HUES48 (cell line): ENCODE results near the gene EXOC3L4.
"Not testable (repeated sequence)": the region's sequence is repeated elsewhere in the genome, so short reads cannot be mapped to it uniquely, and the experiment has no call there.

Experiments
- H3K27ac ChIP-seq: one replicate; pipeline ENCODE4 v1.7.0; 2013; ENCODE audit warnings: low read depth, low read length, inconsistent platforms
- H3K27me3 ChIP-seq: 2 replicates; pipeline ENCODE4 v1.6.1; 2013; ENCODE audit warnings: mild to moderate bottlenecking, low read length; ENCODE audit not compliant: control insufficient read depth, insufficient read depth
- H3K36me3 ChIP-seq: 2 replicates; pipeline ENCODE4 v1.6.1; 2013; ENCODE audit warnings: low read length; ENCODE audit not compliant: control insufficient read depth, insufficient read depth
- H3K4me1 ChIP-seq: 2 replicates; pipeline ENCODE4 v1.6.1; 2013; ENCODE audit warnings: mild to moderate bottlenecking, low read length; ENCODE audit not compliant: control insufficient read depth, insufficient read depth
- H3K4me3 ChIP-seq: 2 replicates; pipeline ENCODE4 v1.5.1; 2013; ENCODE audit warnings: mild to moderate bottlenecking, low read depth, low read length
- H3K9ac ChIP-seq: 2 replicates; pipeline ENCODE4 v1.6.1; 2013; ENCODE audit warnings: mild to moderate bottlenecking, low read depth, low read length, moderate library complexity
- H3K9me3 ChIP-seq: 2 replicates; pipeline ENCODE4 v1.6.1; 2013; ENCODE audit warnings: low read length; ENCODE audit not compliant: control insufficient read depth, insufficient read depth

EXOC3L4 gene

DNA sequence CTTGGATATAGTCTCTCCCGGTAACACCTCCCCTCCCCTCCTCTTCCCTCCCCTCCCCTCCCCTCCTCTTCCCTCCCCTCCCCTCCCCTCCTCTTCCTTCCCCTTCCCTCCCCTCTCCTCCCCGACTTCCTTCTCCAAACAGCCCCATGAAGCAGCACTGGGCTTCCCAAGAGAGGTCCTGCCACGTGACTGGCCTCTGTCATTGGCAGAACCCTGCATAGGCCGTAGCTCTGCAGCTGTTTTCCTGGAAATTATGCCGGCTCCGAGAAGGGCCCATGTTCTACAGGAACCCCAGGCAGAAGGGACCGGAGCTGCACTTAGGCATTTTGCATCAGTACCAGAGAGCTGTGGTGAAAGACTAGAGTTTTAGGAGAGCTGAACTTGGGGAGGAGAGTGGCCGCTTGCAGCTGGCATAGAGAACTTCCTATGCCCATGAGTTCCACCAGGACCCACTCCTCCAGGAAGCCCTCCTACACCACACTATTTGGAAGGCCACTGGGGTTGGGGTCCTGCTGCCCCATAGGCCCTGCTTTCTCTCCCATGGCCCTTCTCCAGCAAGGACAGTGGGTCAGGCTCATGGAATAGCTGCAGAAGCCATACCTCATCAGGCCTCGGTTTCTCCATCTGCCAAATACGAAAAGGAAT, 23.6 kb downstream of the EXOC3L4 start:
- Histone ChIP-seq H3K9ac (no peak overlapping the region), H3K4me1 (peaks cover 16% of the 10 kb centered on the region), H3K27ac (no peak overlapping the region)

DNA sequence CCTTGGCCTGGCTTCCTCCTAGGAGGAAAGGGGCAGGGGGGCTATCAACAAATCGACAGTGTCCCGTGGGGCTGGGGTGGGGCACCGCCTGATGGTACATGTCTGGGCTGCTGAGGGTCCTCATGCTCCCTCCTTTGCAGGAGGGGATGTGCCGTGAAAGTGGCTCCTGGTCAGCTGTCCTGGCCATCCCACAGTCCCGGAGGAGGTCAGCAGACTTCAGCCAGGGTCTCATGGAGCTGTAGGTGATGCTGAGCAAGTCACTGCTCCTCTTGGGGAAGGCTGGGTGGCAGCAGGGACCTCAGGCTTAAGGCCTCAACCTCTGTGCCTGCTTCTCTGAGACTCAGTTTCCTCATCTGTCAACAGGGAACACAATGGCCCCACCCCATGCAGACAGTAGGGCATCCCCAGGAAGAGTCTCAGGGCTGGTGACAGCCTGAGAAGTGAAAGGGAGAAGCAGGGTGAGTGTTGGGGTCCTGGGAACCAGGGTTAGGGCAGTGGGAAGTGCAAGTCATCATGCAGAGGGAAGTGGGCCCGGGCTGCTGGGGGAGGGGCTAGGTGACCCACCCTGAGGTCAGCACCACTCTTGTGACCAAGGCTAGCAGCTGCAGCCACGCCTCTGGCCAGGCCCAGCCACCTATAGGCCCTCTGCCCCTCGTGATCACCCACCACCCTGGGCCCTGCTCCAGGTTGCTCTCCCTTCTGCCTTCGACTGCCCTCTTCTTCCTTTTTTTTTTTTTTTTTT, 24.3 kb downstream of the EXOC3L4 start:
- peaks cover 16% of the 10 kb centered on the region for H3K4me1 ChIP-seq
- H3K9me3 ChIP-seq = no peaks in the 10 kb centered on the region
- H3K27ac ChIP-seq = no peak overlapping the region
- H3K4me3 ChIP-seq = no peak overlapping the region
- H3K9ac ChIP-seq = no peak overlapping the region
- peaks cover 25% of the 10 kb centered on the region for H3K27me3 ChIP-seq
- H3K36me3 ChIP-seq = no peaks in the 10 kb centered on the region

More for the DNA sequence above, 23.6 kb downstream of the EXOC3L4 start:
- H3K27me3 ChIP-seq = peaks cover 19% of the 10 kb centered on the region
- H3K9me3 ChIP-seq = no peaks in the 10 kb centered on the region
- no peaks in the 10 kb centered on the region for H3K36me3 ChIP-seq
- H3K4me3 ChIP-seq = no peak overlapping the region

DNA sequence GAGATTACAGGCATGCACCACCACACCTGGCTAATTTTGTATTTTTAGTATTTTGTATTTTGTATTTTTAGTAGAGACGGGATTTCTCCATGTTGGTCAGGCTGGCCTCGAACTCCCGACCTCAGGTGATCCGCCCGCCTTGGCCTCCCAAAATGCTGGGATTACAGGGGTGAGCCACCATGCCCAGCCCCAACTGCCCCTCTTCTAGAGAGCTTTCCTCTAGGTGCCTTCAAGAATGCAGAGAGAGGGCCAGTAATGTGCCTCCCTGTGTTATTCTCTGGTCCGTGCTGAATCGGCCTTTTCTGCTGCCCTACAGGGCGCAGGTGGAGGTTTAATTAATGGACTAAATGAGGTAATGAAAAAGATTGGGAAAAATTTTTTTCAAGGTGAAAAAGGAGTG, 25.0 kb downstream of the EXOC3L4 start:
- not testable (repeated sequence) for H3K36me3 ChIP-seq, H3K27ac ChIP-seq, H3K9me3 ChIP-seq, H3K9ac ChIP-seq, H3K4me3 ChIP-seq
- H3K4me1 ChIP-seq = peaks cover 18% of the 10 kb centered on the region
- peaks cover 31% of the 10 kb centered on the region for H3K27me3 ChIP-seq

DNA sequence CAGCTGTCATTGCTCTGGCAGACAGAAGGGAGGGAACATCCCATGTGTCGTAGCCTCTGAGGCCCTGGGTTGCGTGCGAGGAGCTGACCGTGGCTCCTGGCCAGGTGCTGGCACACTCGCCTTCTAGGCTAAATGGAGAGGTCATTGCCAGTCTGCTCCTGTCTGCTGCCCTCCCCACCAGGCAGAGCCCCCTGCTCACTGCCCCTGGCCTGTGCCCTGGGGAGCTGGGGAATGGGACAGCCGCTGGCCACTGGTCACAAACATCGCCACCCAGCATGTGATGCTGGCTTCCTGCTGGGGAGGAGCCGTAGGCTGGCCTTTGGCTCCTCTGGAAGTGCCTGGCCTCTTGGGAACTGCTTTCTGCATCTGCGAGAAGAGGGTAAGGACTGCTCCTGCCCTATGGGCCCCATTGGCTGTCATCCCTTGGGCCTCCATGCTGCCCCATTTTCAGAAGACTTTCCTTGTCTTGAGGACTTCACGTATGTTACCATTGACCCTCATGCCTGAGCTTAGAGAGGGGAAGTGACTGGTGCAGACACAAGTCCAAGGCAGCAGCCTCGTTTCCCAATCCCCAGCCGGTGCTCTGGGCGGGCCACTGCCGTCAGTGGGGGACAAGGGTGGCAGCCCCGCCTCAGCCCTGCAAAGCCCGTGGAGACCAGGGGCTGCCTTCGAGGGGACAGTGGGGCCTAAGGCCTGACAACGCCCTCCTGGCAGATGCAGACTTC, 26.8 kb downstream of the EXOC3L4 start:
- no peaks in the 10 kb centered on the region for H3K36me3 ChIP-seq
- H3K9me3 ChIP-seq = no peaks in the 10 kb centered on the region
- no peak overlapping the region for H3K9ac ChIP-seq
- H3K4me3 ChIP-seq = no peak overlapping the region
- peaks cover 48% of the 10 kb centered on the region for H3K27me3 ChIP-seq
- peaks cover 18% of the 10 kb centered on the region for H3K4me1 ChIP-seq
- H3K27ac ChIP-seq = no peak overlapping the region

DNA sequence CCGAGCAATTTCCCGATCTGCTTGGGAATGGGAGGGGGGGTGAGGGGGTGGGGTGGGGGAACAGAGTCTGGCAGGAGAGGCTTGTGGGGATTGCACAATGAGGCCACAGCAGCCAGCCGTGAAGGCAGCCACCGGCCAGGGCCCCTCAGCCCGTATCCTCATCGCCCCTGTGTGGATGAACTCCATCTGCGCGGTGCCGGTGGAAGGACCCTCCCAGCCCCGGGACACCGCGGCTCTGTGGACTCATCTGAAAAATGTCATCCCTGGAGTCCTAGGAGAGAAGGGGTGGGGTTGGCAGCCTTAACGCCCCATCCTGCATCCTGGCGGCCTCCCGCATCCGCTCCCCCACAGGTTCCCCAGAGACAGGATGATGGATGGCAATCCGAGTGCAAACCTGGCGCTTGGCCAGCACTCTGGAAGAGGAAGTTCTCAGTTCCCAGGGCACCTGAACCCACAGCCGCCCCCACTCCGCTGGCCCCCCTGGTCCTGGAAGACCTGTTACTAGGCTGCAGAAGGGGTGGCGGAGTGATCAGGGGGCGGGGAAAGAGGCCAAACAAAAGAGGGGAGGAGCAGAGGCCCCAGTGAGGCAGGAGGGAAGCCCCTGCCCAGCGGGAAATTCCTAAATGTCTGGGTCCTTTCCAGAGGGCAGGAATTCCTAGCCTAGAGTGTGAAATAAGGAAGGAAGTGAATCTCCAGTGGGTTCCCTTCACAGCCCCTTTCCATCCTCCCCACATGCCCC, 27.5 kb downstream of the EXOC3L4 start:
- peak overlapping the region; percentile 74 for H3K27ac ChIP-seq
- peaks cover 22% of the 10 kb centered on the region for H3K4me1 ChIP-seq
- no peaks in the 10 kb centered on the region for H3K36me3 ChIP-seq
- H3K9ac ChIP-seq = no peak overlapping the region
- H3K4me3 ChIP-seq = no peak overlapping the region; the same call in 1 of the 2 replicates
- no peaks in the 10 kb centered on the region for H3K9me3 ChIP-seq
- H3K27me3 ChIP-seq = peaks cover 53% of the 10 kb centered on the region

DNA sequence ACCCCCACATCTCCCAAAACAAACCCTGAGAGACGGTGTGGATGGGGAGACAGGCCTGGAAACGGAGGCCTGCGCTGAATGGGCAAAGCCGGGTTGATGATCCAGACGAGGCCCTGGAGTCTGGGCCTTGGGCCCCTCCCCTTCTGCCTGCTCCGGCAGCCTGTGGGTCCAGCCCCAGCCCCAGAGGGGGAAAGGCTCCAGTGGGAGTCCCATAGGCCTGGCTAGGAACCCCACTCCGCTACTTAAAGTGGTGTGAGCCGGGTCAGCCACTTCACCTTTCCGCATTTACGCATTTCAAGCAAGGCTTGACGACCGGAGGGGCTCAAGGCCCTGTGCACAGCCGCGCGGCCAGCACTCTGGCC, 28.0 kb downstream of the EXOC3L4 start:
- H3K27ac ChIP-seq = peak overlapping the region; percentile 74

DNA sequence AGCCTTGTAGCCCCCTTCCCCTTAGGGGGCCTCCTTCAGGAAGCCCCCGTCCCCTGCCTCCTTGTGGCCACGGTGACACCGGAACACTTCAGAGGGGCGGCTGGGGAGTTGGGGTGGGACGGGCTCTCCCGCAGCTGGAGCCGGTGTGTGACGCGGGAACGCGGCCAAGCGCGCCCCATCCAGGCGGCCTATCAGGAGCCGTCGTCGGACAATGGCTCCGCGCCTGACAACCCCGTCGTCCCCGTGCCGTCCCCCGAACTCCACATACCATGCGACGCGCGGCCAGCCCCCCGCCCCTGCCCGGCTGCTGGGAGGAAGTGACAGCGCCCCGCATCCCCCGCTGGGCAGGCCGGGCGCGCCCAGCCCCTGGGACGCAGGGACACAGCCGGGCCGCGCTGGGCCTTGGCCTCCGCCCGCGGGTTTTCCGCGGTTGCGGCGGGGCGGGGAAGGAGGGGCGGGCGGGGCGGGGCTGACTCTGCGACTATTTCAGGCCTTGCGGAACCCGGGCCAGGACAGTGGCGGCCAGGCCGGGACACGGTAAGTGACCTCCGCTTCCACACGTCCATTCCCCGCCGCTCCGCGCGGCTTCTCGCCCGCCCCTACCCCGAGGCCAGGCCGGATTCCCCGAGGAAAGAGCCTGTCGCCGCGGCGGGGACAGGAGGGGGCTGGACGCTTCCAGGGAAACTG, 28.6 kb downstream of the EXOC3L4 start, which contains the start of gene TNFAIP2:
TNFAIP2 (plus strand) TSS at position 515 of the 687 bp plus-strand sequence. CDS start 2,997 bp downstream, outside the sequence.
- Histone ChIP-seq H3K9me3 (no peaks in the 10 kb centered on the region), H3K36me3 (no peaks in the 10 kb centered on the region), H3K27me3 (peaks cover 62% of the 10 kb centered on the region), H3K4me3 (peak within 1 kb of the TSS; percentile 49), H3K27ac (peak within 1 kb of the TSS; percentile 74), H3K4me1 (peaks cover 22% of the 10 kb centered on the region), H3K9ac (no peak within 1 kb of the TSS)

More for the DNA sequence above, 28.0 kb downstream of the EXOC3L4 start:
- peaks cover 22% of the 10 kb centered on the region for H3K4me1 ChIP-seq
- H3K27me3 ChIP-seq = peaks cover 56% of the 10 kb centered on the region
- H3K36me3 ChIP-seq = no peaks in the 10 kb centered on the region
- H3K9me3 ChIP-seq = no peaks in the 10 kb centered on the region
- peak overlapping the region; percentile 49 for H3K4me3 ChIP-seq
- H3K9ac ChIP-seq = no peak overlapping the region

DNA sequence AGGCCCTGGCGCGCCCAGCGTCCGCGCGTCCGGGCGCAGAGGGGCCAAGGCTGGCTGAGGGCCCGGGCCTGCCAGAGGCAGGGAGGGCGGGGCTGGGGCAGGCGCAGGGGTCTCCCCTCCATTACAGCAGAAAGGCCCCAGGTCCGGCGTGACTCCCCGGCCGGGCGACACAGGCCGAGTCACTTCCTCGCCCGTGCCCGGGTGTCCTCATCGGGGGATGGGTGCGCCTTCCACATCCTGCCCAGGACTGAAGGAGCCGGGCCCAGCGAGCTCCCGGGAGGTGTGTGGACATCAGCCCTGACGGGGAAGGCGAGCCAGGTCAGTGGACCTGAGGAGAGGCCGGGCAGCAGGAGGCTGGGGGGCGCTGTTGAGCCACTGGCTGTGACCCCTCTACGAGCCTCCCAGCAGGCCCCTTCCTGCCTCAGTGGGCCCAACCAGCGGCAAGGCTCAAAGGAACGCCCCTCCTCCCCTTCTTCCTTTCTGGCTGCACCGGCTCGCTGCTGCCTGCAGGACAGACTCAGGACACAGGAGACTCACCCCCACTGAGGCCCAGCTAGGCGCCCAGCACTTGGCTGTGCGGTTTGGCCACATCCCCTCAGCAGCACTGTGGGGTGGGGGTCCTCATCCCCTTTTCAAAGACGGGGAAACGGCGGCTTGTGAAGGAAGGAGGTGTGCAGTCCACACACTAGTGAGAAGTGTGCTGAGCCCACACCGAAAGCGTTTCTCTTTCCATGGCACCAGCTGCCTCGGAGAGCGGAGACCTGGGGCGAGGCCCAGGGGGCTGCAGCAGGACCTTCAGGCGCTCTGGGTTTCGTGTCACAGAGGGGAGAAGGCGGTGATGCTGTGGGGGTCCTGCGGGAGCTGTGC, 29.3 kb downstream of the EXOC3L4 start:
- no peaks in the 10 kb centered on the region for H3K36me3 ChIP-seq
- H3K9me3 ChIP-seq = no peaks in the 10 kb centered on the region
- peaks cover 68% of the 10 kb centered on the region for H3K27me3 ChIP-seq
- H3K9ac ChIP-seq = no peak overlapping the region
- H3K4me3 ChIP-seq = peak overlapping the region; percentile 49
- peaks cover 22% of the 10 kb centered on the region for H3K4me1 ChIP-seq
- H3K27ac ChIP-seq = no peak overlapping the region

DNA sequence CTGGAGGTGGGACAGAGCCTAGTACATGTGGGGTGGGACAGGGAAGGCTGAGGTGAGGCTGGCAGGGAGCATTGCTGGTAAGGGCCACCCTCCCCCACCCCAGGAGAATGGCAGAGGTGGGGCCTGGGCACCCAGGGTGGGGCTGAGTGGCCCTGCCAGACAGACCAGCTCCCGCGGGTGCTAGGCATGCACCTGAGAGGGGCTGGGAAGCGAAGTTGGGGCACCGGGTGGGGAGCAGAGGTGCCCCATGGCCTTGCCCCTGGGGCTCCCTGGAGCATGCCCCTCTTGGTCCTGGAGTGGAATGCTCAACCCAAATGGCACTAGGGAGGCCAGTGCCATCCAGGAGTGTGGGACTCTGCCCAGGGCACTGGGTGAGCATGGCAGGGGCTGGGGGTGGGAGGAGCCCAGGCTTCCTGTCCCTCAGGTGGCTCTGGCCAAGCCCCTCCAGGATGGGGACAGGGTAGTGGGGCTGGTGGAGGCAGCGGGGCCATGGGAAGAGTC, 30.0 kb downstream of the EXOC3L4 start:
- Histone ChIP-seq H3K9ac (no peak overlapping the region), H3K4me1 (peaks cover 22% of the 10 kb centered on the region), H3K4me3 (no peak overlapping the region), H3K27ac (no peak overlapping the region), H3K27me3 (peaks cover 70% of the 10 kb centered on the region), H3K9me3 (no peaks in the 10 kb centered on the region), H3K36me3 (no peaks in the 10 kb centered on the region)
